ENCODE data around the gene INKA1.
"Not testable (repeated sequence)": the region's sequence is repeated elsewhere in the genome, so short reads cannot be mapped to it uniquely, and the experiment has no call there.

Gene INKA1

DNA sequence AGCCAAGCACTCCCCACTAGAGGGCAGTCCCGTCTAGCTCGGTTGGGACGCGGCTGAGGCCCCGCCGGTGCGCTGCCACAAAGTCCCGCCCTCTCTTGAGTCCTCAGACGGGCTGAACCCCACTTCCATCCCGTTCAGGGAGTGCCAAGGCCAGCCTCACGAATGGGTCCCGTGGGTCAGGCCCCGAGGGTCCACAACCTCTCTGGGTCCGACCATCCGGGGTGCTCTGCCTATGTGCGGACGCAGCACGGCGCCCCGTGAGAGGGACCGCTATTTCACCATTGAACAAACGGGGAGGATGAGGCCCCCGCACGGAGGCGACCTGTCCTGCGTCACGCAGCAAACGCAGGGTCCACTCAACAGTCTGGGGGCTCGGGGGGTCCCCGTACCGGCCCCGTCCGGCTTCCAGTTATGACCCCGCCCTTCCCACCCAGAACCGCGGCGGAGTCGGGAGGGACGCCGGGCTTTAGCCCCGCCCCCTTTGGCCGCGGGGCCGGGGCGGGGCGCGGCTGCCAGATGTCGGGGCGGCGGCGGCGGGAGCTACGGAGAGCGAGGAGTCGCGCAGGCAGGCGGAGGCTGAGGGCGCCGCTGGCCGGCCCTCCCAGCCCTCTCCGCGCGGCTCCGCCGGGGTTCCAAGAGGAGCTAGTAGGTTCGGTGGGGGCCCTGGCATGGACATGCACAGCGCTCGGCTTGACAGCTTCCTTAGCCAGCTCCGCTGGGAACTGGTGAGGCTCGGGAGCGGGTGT lies at the start of gene INKA1:
Gene INKA1, plus strand, starts transcription at position 543 of the 746 bp plus-strand sequence. Its CDS starts 132 bp downstream, at position 675.
- peak; percentile 94 for DNase-seq

DNA sequence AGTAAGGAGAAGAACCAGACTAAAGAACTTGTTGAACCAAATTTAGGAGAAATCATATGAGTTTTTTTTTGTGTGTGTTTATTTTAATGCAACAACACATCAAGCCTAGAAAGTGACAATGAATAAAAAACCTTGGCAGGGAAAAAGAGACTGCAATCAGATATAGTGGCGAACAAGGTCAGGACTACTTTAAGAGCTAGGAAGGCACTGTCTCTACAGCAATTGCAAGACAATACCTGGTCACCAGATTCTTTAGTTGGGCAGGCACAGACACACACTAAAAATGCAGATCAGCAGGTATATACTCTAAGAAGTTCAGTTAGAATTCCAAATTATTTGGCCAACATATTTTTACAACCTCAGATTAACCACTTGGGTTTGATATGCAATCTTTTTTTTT lies 48.5 kb upstream of the INKA1 start:
- DNase-seq: no peak

DNA sequence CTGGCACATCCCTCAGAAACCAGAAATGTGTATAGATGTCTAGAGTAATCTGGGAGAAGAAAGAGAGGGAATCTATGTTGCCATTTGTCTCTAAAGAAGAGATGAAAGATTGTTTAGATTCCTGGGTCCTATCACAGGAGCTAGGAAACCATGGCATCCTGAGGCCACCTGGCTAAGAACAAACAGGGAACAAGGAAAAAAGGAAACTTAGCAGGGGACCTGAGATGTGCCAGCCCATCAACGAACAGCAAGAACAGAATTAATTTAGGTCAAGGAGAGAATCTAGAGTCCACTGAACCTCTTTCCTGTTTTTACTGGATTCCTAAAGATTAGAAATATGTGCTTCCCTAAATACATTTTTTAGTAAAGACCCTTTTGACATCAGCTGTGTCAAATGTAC lies 47.0 kb upstream of the INKA1 start:
- no peak for DNase-seq

DNA sequence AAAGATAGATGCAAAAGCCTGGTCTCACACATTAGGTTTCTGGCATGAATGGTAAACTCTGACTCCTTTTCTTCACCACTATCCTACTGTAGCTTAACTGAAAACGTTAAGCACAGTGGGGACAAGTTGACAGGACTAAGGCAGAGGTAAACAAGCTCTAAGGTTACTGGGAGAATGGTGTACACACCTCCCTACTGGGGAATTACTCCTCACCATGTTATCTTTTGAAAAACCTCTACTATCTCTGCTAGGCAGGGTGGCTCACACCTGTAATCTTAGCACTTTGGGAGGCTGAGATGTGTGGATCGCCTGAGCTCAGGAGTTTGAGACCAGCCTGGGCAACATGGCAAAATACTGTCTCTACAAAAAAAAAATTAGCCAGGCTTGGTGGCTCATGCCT lies 45.9 kb upstream of the INKA1 start:
- no peak for DNase-seq

DNA sequence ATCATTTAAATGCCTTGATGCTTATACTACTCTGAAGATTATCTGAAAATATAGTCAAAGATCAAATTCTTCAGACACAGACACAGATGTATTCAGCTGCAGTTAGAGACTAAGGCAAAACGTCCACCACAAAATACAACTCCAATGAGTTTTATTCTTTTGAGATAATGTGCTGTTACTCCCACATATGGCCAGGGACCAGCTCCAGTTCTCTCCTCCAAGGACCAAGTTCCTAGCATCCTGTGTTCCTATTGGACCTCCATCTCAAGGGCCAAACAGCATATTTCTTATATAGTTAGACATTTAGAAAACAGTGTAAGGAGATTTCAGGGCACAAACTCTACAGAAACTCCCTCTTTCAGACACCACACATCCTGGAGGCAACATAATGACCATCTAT lies 43.8 kb upstream of the INKA1 start:
- DNase-seq: no peak

DNA sequence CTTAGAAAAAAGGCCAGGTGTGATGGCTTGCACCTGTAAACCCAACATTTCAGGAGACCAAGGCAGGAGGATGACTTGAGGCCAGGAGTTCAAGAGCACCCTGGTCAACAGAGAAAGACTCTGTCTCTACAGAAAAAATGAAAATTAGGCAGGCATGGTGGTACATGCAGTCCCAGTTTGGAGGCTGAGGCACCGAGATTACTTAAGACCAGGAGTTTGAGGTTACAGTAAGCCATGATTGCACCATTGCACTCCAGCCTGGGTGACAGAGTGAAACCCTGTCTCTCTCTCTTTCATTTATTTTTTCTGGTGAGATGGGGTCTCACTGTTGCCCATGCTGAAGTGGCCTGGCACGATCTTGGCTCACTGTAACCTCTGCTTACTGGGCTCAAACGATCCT lies 41.4 kb upstream of the INKA1 start:
- DNase-seq: no peak

DNA sequence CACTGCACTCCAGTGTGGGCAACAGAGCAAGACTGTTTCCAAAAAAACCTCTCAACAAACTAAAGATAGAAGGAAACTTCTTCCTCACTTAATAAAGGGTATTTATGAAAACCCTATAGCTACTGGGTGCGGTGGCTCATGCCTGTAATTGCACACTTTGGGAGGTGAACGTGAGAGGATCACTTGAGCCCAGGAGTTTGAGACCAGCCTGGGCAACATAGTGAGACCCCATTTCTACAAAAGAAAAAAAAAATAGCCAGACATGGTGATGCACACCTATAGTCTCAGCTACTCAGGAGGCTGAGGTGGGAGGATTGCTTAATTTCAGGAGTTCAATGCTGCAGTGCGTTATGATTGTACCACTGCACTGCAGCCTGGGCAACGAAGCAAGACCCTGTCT lies 39.1 kb upstream of the INKA1 start:
- DNase-seq: no peak

DNA sequence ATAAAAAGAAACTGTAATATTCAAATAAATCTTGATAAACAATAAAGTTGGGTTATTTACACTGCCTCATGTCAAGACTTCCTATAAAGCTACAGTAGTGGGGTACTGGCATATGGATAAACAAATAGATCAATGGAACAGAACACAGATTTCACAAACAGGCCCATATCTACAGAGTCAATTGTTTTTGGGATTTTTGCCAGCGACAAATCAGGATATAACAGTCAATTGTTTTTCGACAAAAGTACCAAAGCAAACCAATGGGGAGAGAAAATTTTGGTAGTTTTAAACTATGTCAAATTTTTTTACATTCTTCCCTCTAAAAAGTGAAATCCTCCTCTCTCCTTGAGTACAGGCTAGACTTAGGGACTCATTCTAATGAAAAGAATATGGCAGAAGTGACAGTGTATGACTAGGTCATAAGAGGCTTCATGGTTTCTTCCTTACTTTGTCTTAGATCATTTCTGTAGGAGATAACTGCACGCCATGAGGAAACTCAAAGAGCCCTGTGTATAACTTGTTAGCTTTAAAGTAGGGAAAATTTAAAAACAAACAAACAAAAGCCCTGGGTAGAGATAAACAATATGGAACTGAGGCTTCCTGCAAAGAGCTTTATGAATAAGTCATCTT lies 33.7 kb upstream of the INKA1 start:
- DNase-seq: no peak

DNA sequence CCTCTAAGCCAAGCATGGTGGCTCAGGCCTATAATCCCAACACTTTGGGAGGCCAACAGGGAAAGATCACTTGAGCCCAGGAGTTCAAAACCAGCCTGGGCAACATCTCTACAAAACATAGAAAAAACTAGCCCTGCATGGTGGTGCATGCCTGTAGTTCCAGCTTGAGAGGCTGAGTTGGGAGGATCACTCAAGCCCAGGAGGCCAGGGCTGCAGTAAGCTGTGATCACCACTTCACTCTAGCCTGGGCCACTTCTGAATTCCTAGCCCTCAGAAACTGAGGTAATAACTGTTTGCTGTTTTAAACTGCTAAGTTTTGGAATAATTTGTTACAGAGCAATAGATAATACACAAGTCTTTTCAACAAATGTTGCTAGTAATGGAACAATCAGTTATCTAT lies 33.1 kb upstream of the INKA1 start:
- no peak for DNase-seq

DNA sequence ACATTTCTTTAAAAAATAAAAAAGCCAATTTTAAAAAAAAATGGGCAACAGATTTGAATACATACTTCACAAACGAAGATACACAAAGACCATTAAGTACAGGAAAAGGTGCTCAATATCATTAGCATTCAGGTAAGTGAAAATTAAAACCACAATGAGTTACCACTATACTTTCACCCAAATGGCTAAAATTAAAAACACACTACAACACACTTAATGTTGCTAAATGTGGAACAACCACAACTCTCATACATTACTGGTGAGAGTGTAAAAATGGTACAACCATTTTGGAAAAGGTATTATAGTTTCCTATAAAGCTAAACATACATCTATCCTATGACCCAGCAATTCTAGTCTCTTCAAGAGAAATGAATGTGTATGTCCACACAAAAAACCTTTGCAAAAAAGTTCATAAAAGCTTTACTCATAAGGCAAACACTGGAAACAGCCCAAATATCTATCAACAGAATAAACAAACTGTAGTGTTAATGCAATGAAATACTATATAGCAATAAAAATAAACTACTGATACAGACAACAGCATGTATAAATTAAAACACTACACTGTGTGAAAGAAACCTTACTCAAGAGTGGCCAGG lies 31.6 kb upstream of the INKA1 start:
- DNase-seq: no peak

DNA sequence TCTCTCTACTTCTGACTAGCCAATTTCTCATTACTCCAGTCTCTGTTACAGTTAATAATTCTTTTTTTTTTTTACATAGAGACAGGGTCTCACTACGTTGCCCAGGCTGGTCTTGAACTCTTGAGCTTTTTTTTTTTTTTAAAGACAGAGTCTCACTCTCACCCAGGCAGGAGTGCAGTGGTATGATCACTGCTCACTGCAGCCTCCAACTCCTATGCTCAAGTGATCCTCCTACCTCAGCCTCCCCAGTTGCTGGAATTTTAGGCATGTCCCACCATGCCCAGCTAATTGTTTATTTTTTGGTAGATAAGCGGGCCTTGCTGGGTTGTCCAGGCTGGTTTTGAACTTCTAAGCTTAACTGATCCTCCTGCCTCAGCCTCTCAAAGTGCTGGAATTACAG lies 30.4 kb upstream of the INKA1 start:
- DNase-seq: no peak

DNA sequence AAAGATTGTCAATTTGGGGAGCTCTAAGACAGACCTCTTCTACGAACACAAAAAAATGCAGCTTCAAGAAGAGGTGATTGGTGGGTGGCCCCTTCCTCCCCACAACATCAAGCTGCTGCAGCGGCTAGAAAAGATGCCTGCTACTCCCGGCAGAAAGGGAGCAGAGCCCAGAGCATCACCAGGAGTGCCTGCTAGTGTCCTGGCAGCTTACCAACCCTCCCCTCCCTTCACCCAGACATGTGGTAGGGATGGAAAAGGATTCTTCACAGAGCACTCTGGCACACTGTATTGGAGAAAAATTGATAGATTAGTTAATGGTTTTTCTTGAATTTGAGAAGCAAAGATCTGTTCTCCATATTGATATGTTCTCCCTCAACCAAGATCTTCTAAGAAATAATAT lies 27.5 kb upstream of the INKA1 start:
- DNase-seq: no peak

DNA sequence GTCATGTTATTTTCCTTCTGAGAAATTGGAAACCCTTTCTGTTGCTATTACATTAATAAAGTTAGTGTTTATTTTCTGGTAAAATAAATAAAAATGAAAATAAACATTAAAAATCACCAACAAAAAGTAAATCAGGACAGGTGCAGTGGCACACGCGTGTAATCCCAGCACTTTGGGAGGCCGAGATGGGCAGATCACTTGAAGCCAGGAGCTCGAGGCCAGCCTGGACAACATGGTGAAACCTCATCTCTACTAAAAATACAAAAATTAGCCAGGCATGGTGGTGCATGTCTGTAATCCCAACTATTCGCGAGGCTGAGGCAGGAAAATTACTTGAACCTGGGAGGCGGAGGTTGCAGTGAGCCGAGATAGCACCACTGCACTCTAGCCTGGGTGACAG lies 27.0 kb upstream of the INKA1 start:
- not testable (repeated sequence) for DNase-seq

DNA sequence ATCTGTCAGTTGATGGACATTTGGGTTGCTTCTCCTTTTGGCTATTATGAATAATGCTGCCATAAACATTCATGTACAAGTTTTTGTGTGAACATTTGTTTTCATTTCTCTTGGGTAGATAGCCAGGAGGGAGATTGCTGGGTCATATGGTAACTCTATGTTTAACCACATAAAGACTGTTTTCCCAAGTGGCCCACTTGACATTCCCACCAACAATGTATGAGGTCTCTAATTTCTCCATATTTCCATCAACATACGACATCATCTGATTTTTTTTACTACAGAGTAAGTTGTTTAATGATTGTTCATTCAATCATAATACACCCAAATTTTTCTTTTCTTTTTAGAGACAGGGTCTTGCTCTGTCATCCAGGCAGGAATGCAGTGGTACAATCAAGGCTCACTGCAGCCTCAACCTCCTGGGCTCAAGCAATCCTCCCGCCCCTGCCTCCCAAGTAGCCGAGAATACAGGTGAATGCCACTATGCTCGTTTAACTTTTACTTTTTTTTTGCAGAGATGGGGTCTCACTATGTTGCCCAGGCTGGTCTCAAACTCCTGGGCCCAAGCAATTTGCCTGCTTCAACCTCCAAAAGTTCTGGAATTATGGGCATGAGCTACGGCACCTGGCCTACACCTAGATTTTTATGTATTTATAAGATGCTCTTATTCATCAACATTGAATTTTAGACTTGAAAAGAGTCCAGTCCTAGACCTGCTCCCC lies 23.5 kb upstream of the INKA1 start:
- no peak for DNase-seq

DNA sequence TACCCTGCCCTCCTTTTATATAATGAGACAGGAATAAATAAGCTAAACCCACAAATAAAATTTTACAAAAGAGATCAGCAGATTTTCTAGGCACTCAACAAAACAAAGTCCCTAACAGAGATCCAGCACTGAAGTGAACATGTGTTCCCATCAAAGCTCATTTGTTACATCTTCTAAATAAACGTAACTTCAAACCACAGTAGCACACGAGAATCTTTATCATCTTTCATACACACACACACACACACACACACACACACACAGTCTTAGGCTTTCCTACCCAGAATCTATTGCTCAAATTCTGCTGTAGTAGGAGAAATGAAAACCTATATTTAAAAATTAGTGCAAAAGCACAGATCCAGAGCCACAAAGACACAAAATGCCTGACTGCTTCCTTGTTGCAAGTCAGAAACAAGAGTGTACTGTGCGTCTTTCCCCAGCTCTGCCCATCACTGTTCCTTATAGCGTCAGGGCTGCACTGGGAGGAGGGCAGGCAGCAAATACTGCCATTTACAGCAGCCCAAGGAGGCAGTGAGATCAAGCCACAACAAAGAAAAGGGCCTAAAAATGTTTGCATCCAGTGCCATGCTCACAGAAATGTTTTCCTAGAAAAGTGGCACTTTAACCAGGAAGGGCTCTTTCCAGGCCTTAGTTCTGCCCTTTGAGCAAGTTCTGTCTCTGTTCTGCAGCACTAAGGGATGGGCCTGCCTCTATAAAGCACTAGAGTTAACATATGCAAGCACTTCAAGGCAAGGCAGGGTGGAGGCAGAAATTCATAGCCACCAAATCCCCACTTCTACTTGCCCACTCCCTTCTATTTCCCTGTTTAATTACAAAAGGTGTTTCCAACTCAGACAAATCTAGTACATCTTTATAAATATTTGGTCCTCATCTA lies 22.7 kb upstream of the INKA1 start:
- no peak for DNase-seq

DNA sequence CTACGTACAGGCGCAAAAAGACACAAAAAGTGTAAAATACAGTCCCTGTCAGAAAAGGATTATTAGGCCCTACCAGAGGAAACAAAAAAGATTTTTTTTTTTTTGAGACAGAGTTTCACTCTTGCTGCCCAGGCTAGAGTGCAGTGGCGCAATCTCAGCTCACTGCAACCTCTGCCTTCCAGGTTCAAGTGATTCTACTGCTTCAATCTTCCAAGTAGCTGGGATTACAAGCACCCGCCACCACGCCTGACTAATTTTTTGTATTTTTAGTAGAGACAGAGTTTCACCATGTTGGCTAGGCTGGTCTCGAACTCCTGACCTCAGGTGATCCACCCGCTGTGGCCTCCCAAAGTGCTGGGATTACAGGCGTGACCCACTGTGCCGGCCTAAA lies 22.1 kb upstream of the INKA1 start:
- not testable (repeated sequence) for DNase-seq

DNA sequence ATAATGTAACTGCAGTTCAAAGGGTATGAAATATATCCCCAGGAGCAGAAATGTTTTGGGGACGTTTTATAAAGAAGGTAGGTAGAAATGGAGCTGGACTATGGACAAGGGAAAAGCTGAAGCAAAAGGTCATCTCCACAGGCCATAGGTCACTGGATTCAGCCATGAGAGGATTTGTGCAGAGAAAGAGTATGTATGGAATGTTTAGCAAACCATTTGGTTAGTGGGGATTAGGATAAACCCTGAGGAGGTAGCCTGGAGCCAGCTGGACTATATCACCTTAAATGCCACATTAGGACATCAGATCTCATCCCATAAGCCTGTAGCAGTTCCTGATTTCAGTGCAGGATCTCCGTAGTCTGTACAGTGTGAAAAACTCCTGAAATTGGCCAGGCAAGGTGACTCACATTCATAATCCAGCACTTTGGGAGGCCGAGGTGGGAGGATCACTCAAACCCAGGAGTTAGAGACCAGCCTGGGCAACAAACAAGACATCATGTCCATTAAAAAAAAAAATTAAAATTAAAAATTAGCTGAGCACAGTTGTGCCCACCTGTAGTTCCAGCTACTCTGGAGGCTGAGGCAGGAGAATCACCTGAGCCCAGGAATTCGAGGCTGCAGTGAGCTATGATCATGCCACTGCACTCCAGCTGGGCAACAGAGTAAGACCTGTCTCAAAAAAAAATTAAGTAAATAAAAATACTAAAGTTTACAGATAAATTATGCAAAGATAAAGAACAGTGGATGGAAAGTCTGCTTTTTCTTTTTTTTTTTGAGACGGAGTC lies 21.5 kb upstream of the INKA1 start:
- no peak for DNase-seq

DNA sequence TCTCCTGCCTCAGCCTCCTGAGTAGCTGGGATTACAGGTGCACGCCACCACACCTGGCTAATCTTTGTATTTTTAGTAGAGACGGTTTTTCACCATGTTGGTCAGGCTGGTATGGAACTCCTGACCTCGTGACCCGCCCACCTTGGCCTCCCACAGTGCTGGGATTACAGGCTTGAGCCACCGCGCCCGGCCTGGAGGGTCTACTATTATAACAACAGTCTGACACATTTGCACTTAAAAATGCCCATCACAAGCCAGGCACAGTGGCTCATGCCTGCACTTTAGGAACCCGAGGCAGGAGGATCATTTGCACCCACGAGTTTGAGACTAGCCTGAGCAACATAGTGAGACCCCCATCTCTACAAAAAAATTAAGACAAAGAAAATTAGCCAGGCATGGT lies 20.8 kb upstream of the INKA1 start:
- not testable (repeated sequence) for DNase-seq

DNA sequence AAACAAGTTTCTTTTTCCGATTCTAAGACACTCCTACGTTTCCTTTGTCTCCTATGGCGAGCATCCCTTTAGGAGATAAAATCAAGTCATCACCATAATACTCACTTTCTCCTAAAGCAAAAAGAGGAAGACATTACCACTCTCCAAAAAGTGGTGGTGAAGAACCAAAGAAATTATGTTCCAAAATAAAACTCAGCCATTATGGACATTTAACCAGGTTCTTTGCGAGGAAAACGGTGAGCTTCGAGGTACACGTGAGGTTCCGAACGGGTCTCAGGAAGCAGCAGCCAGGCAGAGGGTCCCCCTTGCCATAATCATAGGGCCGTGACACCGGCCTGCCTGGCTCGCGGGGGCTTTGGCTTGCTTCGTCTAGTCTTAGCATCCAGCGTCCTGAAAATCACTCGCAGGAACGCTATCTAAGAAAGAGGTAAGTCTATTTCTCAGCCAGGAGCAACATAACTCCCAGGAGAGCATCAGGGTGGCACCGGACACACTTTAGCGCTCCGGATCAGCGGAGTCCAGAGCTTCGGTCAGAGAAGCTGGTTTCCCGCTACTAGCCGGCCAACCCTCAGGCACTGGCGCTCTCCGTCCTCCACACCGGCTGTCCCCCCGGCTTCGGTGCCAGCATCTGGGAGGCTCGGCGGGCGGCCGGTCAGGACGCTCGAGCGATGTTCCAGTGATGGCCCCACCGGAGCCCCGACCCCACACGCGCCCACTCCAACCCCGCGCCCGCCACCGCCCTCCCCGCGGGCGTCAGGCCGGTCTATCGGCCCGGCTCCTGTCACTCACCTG lies 17.3 kb upstream of the INKA1 start:
- peak; percentile 37 for DNase-seq

DNA sequence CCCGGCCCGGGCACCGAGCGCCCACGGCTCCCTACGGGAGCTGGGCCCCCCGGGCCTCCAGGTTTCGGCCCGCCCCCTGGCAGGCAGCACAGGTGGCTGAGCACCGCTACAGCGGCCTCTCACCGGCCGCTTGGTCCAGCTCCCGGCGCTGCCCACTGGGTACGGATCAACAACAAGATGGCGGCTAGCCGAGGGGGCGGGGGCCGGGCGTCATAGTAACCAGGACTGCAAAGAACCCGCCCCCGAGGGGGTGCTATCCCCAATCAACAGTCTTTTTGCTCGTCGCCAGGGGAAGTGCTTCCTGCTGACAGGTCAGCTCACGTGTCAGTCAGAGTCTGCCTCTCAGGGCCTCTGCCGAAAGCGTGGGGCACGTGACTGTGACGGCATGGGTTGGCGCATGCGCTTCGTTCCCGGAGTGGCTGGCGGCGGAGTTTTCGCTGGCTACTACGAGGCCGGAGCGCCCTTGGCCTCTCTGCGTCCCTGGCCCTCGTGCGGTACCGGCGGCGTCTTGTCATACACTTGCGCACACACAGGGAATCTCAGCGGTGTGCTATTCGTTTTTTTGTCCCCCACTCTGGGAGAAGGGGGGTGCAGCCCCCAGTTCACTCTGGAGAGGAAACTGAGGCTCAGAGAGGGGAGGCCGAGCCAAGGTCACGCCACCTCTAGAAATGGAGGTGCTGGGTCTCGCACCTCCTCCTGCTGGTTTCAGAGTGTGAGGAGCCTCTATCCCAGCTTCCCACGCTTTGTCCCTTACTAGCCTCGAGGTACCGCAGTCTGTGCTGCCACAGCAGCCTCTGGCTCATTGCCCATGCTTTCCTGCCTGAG lies 16.5 kb upstream of the INKA1 start, which contains the start of gene IP6K1:
Gene IP6K1, minus strand, starts transcription at position 186 of the 825 bp plus-strand sequence. CDS start 38,502 bp downstream, outside the sequence.
- DNase-seq: peak; percentile 100

Measured in stimulated activated CD4-positive, alpha-beta T cell treated with anti-CD3 and anti-CD28 coated beads, Interleukin-15, amount 100 ng/mL, for 24 hours (primary cell).